ENCODE results near the gene RNF223.

DNA sequence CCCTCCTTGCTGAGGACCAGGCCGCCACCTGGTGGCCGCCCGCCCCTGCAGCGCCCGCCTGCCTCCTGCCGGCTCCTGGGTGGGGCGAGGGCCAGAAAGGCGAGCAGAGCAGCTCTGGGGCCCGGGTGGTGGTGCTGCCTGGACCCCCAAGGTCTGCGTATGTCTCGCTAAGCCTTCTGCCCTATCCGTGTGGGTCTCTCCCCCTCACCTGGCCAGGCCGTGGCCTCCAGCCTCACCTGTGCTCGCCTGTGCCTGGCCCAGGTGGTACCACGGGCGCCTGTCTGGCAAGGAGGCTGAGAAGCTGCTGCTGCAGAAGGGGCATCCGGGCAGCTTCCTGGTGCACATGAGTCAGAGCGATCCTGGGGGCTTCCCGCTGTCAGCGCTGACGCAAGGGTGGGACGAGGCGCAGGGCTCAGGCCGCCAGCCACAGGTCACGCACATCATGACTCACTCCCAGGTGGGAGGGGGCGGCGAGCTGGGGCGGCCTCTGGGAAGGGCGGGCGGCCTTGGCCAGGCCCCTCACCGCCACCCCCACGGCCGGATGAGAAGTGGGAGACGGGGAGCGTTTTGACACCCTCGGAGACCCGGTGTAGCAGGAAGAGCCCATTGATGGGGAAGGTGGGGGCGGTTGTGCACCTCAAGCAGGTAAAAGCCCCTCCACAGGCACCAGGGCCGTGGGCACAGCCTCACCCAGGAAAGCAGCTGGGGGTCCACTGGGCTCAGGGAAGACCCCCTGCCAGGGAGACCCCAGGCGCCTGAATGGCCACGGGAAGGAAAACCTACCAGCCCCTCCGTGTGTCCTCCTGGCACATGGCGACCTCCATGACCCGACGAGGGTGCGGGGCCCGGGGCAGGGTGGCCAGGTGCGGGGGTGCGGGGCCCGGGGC is 9.9 kb downstream of the RNF223 start:
- TF ChIP-seq POLR2A (IDR thresholded peaks at IDR 0.05): no peak
- TF ChIP-seq, protein P1, sequence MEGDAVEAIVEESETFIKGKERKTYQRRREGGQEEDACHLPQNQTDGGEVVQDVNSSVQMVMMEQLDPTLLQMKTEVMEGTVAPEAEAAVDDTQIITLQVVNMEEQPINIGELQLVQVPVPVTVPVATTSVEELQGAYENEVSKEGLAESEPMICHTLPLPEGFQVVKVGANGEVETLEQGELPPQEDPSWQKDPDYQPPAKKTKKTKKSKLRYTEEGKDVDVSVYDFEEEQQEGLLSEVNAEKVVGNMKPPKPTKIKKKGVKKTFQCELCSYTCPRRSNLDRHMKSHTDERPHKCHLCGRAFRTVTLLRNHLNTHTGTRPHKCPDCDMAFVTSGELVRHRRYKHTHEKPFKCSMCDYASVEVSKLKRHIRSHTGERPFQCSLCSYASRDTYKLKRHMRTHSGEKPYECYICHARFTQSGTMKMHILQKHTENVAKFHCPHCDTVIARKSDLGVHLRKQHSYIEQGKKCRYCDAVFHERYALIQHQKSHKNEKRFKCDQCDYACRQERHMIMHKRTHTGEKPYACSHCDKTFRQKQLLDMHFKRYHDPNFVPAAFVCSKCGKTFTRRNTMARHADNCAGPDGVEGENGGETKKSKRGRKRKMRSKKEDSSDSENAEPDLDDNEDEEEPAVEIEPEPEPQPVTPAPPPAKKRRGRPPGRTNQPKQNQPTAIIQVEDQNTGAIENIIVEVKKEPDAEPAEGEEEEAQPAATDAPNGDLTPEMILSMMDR (IDR thresholded peaks at IDR 0.05): peak; percentile 86 to 97 (median 92)
